GM10847 (cell line): ENCODE data around the gene TUBA3E.
"Not testable (repeated sequence)": the region's sequence is repeated elsewhere in the genome, so short reads cannot be mapped to it uniquely, and the experiment has no call there.

Experiments used
- POLR2A ChIP-seq: IDR thresholded peaks from 2 replicates; pipeline ENCODE4 v1.6.1; 2011; ENCODE audit not compliant: insufficient read length; ENCODE audit errors: extremely low read depth

TUBA3E gene

DNA sequence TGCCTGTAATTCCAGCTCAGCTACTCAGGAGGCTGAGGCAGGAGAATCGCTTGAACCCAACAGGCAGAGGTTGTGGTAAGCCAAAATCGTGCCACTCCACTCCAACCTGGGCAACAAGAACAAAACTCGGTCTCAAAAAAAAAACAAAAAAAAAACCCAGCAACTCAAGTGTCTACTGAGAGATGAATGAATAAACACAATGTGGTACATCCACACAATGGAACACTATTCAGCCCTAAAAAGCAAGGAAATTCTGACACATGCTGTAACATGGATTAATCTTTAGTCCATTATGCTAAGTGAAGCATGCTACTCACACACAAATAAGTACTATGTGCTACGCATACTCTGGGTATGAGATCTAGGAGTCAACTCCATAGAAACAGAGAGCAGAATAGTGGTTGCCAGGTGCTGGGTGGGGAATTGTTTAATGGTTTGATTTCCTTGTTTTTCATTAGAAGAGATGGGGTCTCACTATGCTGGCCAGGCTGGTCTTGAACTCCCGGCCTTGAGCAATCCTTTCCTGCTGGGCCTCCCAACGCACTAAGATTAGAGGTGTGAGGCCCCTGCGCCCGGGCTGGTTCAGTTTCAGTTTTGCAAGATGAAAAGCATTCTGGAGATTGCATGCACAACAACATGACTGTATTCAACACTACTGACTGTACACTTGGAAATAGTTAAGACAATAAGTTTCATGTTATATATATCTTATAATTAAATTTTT, 32.8 kb downstream of the TUBA3E start:
- no peak for TF ChIP-seq POLR2A

DNA sequence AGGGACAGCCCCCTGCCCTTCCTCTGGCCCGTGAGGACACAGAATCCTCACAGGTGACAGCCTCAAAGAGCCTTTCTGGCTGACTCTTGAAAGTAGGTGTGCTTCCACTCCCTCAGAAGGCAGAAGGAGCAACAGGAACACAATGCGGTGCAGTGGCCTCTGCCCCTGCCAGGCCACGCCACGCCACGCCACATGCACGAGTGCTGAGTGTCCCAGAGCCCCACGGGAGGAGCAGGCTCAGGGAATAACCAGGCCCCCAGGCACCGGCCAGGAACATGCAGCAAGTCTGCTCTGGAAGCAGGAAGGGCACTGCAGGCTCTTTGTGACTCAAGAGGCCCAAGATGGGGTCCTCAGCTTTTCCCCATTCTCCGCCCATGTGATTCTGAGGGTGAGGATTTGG, 35.3 kb downstream of the TUBA3E start:
- TF ChIP-seq POLR2A = no peak

DNA sequence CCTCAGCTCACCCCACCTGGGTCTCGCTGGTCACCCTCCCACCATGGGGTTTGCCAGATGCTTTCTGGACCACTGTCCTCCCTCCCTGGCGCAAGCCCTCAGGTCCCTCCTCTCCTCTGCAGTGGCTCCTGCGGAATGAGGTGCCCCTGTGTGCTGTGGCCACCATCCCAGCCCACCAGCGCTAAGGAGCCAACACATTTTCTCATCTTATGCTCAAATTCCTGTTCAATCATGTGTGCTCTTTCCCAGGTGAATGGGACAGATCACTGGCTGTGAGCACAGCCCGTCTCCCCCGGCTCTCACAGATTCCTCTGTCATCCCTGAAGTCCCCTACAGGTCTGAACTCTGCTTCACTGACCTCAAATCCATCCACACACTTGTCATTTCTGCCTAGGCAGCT, 38.1 kb downstream of the TUBA3E start:
- no peak for TF ChIP-seq POLR2A

DNA sequence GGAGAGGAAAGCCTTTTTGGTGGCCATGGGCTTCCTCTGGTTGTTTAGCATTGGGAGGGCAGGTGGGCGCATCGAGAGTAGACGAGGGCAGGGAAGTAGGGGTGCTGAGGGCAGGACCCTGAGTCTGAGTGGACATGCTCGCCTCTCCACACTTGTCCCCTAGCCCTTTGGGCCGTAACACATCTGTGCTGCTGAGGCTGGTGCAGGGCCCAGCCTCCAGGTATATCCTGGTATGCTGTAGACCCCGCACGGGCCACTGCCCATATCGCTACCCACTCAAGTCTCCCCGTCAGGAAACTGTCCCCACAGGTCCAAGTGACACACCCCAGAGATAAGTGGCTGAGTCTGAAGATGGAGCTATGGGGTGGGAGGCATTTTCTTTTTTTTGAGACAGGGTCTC, 39.6 kb downstream of the TUBA3E start:
- no peak for TF ChIP-seq POLR2A

DNA sequence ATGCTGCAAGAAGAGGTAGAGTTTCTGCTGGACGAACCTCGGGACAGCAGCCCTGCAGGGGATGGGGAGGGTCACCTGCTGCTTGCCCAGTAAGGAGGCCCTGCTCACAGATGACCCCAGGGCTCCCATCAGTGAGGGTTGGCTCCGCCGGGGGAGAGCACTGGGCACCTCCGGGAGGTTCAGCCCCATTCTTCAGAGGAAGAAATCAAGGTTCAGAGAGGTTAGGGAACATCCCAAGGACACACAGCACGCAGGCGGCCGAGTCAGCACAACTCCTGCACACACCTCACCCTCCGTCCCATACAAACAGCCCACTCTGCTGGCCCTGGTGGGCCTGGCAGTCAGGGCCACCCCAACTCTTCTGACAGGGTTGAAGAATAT, 41.6 kb downstream of the TUBA3E start:
- TF ChIP-seq POLR2A = no peak

DNA sequence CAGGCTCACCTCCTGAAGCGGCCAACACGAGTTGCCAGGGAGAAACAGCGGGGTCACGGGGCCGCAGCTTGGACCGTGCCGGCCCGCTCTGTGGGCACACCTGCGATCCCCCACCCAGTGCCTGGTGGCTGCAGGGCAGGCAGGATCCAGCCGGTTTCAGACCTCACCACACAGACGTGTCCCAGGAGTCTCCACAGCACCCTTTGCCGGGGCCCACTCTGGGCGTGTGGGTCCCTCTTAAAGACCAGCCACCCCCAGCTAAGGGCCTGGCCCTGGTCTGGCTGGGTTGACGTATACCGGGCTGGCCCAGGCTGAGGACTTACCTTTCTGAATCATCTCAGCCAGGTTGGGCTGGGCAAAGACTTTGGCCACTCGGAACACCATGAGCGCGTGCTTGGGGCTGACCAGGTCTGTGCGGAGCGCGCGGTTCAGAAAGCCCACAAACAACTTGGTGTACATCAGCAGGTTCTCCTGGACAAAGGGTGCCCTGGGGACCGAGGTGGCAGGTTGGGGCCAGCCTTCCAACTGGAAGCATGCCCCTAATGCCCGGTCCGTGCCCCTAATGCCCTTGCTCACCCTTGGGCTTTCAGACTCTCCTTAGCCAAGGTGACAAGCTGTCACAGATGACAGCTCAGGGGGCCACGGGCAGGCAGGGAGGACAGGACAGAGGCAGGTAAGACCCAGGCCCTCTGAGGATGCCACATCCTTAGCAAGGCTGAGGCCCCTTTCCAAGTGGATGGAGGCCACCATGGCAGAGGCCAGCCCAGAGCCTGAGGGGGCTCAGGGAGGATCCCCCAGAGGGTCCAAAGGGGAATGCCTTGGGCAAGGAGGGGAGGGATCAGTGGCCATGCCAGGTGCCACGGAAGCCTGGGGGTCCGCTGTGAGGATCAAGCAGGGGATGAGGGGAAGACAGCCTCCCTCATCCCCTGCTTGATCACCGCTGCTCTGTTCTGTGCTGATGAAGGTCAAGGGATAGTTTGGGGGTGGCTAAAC, 43.2 kb downstream of the TUBA3E start:
- TF ChIP-seq POLR2A = no peak

DNA sequence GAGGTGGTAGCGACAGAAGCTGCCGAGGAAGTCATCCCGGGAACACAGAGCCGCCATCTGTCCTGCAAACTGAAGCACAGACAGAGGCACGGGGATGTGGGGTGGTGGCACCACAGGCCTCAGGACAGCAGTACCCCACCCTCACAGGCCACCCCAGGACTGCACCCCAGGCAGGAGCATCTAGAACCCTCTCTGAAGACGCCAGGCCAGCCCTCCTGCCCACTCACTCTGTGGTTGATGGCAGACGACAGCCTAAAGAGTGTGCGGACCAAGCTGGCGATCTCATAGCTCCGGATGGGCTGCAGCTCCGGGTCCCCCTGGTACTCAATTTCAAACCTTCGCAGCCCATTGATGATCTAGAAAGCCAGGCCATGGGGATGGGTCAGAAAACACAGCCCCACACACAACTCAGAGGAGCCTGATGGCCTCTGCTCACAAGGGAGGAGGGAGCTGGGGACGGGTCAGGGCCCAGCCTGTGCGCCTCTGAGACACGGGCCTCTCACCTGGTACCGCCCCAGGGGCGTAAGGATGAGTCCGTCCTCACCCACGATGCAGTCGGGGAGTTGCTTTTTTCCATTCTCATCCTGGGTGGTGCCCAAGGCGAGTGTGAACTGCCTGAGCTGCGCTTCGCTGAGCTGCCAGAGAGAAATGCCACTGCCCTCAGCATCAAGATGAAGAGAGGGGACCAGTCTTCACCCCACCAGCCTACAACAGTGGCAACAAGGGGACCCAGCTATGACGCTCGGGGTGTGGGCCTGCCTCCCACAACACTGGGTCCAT, 45.2 kb downstream of the TUBA3E start:
- TF ChIP-seq POLR2A = no peak

DNA sequence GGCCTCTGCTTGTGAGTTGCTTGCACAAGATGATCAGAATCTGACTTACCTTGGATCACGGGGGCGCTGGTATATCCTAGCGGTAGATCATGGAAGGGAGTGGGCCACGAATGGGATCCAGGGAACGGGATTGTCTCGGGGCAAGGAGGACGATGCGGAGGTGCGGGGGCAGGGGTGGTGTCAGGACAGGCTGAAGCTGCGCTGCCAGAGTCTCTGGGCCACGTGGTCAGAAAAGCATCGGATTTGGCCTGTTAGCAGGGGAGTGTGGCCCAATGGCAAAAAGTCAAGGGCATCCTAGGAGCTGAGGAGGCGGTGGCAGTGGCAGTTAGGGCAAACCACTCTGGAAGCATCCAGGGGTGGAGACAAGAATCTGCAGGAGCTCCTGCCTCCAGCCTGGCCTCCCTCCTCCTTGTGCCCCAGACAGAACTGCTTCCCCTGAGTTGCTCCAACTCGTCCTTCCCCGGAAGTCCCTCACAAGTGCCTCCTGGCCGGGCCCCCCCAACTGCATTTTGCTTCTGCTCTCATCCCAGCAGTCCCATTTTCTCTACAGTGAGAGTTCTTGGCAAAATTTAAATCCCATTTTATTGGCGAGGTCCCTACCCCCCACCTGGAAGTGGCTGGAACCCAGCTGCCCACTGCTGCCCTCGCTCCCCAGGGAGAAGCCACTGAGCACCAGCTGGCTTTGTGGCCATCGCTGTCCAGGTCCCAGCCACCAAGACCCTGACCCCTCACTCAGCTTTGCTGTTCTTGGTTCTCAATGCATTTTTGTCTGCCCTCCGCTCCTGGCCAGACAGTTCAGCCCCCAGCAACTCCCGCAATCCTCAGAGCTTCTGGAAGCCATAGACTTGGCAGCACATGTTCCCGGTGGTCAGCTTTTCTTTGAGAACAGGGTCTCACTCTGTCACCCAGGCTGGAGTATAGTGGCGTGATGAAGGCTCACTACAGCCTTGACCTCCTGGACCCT, 47.8 kb downstream of the TUBA3E start:
- TF ChIP-seq POLR2A = no peak

DNA sequence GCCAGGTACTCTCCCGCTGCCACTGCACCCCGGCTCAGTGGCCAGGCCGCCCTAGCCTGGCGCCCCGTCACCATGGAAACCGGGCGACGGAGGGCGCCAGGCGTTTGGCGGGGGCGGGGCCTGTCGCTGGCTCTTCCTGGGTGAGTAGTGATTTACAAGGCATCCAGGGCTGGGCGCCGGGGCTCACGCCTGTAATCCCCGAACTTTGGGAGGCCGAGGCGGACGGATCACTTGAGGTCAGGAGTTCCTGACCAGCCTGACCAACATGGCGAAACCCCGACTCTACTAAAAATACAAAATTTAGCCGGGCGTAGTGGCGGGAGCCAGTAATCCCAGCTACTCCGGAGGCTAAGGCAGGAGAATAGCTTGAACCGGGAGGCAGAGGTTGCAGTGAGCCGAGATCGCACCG, 53.2 kb downstream of the TUBA3E start, which contains the start of gene CCDC74B:
CCDC74B (minus strand) TSS at position 107 of the 409 bp plus-strand sequence. CDS start 116 bp downstream, outside the sequence.
- not testable (repeated sequence) for TF ChIP-seq POLR2A
